AG09319 (cell line): ENCODE data around the gene GRHL1.
"Not testable (repeated sequence)": the region's sequence is repeated elsewhere in the genome, so short reads cannot be mapped to it uniquely, and the experiment has no call there.

Experiments used
- DNase-seq: peaks from one replicate; pipeline ENCODE4 v3.0.0-alpha.2; 2010; ENCODE audit warnings: low read depth; ENCODE audit errors: extremely low read depth
- CTCF ChIP-seq: IDR thresholded peaks from 2 replicates; pipeline ENCODE4 v1.5.1; 2011; ENCODE audit warnings: low read depth, mild to moderate bottlenecking, inconsistent platforms, low read length, moderate library complexity

GRHL1 gene

GRCh38 chr2:10007435-10007834 lies 55.9 kb downstream of the GRHL1 start:
- TF ChIP-seq CTCF = no peak
- DNase-seq = no peak

- no peak for TF ChIP-seq CTCF
- no peak for DNase-seq
Observed at GRCh38 chr2:10007921-10008808, 56.7 kb downstream of the GRHL1 start.

DNA sequence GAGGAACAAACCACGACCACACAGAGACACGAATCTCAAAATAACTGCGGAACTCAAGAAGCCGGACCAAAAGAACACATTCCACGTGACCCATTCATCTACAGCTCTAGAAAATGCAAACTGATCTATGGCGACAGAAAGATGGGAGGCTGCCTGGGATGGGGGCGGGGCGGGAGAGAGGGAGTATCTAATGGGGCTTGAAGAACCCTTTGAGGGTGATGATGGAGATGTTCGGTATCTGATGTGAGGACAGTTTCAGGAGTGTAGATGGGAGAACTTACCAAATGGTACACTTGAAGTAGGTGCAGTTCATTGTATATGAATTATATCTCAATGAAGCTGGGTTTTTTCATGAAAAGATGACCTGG lies 57.3 kb downstream of the GRHL1 start:
- no peak for DNase-seq

GRCh38 chr2:10009271-10009810 lies 57.8 kb downstream of the GRHL1 start:
- no peak for DNase-seq
- no peak for TF ChIP-seq CTCF

More for the DNA sequence above, 57.3 kb downstream of the GRHL1 start:
- TF ChIP-seq CTCF = no peak

- peak; percentile 23 for DNase-seq
- TF ChIP-seq CTCF = no peak
Observed at GRCh38 chr2:10009811-10010781, 58.6 kb downstream of the GRHL1 start.

GRCh38 chr2:10010861-10011605 lies 59.5 kb downstream of the GRHL1 start:
- DNase-seq = not testable (repeated sequence)

DNA sequence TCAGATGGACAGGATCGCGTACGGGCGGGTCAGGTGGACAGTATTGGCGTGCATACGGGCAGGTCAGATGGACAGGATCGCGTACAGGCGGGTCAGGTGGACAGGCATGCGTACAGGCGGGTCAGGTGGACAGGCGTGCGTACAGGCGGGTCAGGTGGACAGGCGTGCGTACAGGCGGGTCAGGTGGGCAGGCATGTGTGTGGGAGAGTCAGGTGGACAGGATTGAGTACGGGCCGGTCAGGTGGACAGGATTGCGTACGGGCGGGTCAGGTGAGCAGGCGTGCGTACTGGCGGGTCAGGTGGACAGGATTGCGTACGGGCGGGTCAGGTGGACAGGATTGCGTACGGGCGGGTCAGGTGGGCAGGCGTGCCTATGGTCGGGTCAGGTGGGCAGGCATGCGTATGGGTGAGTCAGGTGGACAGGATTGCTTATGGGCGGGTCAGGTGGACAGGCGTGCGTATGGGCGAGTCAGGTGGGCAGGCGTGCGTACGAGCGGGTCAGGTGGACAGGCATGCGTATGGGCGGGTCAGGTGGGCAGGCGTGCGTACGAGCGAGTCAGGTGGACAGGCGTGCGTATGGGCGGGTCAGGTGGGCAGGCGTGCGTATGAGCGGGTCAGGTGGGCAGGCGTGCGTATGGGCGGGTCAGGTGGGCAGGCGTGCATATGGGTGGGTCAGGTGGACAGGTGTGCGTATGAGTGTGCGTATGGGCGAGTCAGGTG lies 60.3 kb downstream of the GRHL1 start:
- DNase-seq = not testable (repeated sequence)

- not testable (repeated sequence) for DNase-seq
Observed at GRCh38 chr2:10012366-10012962, 61.0 kb downstream of the GRHL1 start.
